Left renal cortex interstitium (tissue), 4 donors: ENCODE results near the gene HMGCS2. TPM values are rescaled to one million over a fixed set of nuclear protein-coding genes. Genes with fewer than 3 reads are reported as not detected.
A peak's percentile ranks its signal among the peaks of the same experiment; 100 is the strongest.
"Not testable (repeated sequence)": the region's sequence is repeated elsewhere in the genome, so short reads cannot be mapped to it uniquely, and the experiment has no call there.

Experiments used
- DNase-seq, 4 donors: peaks; one replicate each; pipeline ENCODE4 v3.0.0-alpha.2; 2013; ENCODE audit warnings: low read depth in 4 of 4, low spot score in 2 of 4, missing footprints in 1 of 4
- polyA plus RNA-seq, 4 donors: library from polyadenylated mRNA; unstranded; fragments of 120-200 nt; gene quantifications; one replicate each; pipeline ENCODE4 v1.2.1, GENCODE V29; 2013; ENCODE audit not compliant: insufficient read length in 4 of 4

HMGCS2 gene
- polyA plus RNA-seq, 4 donors, result 59.3 to 112 (median 94.0) TPM

DNA sequence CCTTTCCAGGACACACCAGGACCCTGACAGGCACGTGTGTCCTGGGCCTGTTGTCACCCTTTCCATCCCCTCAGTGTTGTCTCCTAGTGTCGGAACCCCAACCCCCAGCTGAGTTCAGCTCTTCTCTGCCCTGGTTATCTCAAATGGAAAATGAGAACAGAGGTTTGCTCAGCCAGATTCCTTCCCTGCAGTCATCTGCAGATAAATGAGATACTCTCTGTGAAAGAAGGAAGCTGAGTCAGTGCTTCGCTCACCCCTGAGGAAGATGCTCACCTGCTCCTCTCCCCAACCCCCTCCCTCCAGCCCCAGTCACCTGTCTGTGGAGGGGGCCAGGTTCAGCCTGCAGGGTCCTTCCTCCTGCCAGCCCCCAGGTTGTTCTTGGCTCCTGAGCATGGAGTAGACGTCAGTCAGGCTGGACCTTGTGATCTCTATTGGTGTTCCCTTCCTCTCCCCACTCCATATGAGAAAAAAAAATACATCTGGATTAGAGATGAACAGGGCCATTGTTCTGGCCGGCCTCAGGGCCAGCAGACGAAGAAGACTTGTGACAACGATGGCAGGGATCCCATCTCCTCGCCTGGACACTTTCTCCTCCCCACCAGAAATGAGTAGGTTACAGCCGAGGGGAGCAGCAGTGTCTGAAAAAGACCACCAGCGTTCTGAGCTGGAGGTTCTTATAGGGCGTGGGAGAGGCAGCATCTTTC lies 36.1 kb downstream of the HMGCS2 start:
- no peak for DNase-seq

- DNase-seq, result no peak
Measured at GRCh38 chr1:119731741-119732430, 36.8 kb downstream of the HMGCS2 start.

DNA sequence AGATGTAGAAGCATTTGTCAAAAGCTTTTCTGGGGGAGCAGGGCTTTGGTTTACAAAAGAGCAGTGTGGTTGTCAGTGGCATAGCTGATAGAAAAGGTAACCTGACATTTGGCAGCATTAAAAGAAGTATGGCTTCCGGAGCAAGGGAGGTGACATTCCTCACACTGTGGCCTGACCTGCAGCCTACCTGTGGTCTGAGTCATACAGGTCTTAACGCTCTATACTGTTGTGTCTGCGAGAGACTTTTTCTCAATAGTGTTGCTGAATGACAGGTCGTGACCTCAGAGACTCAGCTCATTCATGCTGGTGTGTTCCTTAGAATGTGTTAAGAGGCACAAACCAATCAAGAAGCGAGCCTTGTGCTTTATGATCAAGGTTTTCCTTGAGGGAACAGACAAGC lies 37.6 kb downstream of the HMGCS2 start:
- DNase-seq, result no peak

DNA sequence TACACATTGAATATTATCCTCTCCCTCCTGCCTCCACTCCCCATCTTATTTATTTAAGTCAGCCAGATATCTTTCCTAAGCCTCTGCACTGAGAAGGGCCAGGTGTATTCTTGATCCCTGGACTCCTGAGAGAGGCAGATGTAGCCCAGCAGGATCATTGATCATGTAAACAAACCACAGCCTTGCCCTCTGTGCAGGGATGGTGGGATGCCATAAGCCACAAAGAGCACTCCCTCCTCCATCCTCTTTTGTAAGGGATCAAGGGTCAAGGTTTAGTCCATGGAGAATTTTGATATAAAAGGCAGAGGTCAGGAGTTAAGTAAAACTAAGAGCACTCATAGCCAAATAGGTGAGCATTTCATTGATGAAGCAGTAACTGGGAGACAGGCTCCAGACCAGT lies 39.7 kb downstream of the HMGCS2 start:
- no peak for DNase-seq

- no peak for DNase-seq
Measured at GRCh38 chr1:119727991-119728390, 40.7 kb downstream of the HMGCS2 start.

DNA sequence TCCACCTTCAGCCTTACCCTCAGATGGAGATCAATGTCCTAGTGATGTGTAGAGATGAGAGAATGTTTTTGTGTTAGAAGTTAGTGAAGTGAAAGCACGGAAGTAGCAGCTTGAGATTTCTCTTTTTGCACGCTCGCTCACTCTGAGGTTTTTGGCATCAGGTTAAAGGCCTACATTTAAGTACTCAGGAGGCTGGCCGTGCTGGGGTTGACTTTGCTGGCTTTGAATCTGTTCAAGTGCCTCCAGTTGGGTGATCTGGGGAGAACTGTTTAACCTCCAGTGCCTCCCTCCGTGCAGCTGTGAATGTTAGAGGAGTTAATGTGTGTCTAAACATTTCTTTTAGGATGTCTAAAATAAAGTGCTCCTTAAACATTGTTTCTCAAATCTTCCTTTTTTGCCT lies 43.1 kb downstream of the HMGCS2 start:
- no peak for DNase-seq

DNA sequence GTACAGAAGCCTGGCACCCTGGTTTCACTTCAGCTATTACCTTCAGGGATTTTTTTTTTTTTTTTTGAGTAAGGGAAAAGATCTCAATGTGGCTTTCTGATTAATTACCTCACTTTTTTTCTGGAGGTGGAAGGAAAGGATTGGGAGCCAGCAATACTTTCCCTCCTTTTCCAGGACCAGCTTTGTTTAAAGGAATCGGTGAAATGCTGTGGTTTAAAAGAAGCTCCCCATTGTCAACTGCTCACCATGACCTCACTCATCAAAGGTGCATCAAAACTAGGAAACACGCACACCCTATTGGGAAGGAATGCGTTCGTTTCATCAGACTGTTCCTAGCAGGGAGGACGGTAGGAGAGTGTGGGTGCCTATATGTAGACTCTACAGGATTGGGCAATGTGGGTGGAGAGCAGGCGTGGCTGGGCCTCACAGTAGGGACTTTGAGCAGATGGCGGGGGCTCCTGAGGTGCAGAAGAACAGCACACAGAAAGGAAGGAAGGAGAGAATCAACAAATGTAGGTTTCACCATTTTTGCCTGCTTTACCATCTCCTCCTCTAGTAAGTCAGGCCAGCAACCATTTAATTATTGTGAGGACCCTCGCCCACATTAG lies 44.0 kb downstream of the HMGCS2 start:
- DNase-seq, result no peak

DNA sequence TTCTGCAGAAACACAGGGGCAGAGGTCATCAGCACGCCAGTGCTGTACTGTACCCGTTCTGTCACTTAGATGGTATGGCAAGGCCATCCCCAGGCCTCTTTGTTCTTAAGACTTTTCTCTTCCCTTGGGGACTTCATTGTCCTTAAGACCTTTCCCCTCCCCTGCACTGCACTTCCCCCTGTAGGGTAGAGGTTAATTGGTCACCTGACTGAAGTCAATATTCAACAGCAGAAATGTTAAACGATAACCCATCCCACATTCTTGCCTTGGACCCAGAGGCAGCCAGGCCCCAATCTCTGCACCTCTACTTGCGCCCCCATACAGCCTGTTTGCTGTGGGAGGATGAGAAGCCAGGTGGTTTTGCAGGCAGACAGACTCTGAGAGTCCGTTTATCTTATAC lies 46.8 kb downstream of the HMGCS2 start:
- no peak for DNase-seq

DNA sequence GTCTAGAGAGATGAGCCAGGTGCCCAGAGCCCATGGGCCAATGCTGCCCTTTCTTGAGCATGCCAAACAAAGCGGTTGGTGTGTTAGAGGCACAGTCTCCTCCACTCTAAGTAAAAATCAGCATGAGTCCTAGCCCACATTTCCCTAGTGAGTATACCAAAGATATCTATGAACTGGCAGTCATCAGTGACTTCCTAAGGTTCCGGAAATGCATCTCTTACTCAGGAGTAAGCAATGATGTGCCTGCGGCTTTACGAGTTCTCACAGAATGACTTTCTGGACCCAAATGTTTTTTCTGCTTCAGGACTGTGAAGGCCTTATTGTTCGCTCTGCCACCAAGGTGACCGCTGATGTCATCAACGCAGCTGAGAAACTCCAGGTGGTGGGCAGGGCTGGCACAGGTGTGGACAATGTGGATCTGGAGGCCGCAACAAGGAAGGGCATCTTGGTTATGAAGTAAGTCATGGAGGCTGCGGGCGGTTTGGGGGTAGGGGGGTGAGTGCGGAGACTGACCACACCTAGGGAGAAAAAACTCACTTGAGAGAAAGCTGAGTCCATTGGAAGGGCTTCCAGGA lies 47.8 kb downstream of the HMGCS2 start:
- no peak for DNase-seq

- no peak for DNase-seq
Measured at GRCh38 chr1:119718972-119719371, 49.7 kb downstream of the HMGCS2 start.

DNA sequence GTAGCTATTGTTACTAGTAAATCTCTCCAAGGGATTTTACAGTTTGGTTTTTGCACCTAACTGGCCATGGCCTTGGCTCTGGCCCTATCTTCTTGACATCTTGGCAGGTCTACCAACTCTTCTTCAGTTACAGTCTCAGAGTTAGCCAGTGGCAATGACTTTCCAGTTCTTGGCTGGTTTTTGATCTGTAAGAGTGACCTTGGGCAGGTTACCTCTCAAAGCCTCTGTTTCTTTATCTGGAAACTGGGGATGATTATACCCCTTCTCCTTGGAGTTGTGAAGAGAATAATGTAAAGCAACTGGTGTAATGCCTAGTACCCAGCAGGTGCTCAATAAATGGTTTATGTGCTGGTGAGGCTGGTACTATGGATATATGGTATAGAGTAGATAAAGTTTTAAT lies 50.3 kb downstream of the HMGCS2 start:
- no peak for DNase-seq

- DNase-seq, result peak; percentile 59 to 71 (median 64)
Measured at GRCh38 chr1:119715542-119715941, 53.2 kb downstream of the HMGCS2 start.

DNA sequence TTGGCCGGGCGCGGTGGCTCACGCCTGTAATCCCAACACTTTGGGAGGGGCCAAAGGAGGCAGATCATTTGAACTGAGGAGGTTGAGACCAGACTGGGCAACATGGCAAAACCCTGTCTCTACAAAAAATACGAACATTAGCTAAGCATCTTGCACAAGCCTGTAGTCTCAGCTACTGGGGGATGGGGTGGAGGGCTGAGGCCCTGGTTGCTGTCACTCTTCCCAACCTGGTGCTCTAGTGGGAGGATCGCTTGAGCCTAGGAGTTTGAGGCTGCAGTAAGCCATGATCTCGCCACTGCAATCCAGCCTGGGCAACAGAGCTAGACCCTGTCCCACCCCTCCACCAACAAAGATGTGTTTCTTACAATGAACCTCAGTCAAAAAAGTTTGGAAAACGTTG lies 54.1 kb downstream of the HMGCS2 start:
- DNase-seq, result no peak

- peak in 2 of 4 donors; percentile 29 to 36 for DNase-seq
Measured at GRCh38 chr1:119713749-119714456, 54.8 kb downstream of the HMGCS2 start.

DNA sequence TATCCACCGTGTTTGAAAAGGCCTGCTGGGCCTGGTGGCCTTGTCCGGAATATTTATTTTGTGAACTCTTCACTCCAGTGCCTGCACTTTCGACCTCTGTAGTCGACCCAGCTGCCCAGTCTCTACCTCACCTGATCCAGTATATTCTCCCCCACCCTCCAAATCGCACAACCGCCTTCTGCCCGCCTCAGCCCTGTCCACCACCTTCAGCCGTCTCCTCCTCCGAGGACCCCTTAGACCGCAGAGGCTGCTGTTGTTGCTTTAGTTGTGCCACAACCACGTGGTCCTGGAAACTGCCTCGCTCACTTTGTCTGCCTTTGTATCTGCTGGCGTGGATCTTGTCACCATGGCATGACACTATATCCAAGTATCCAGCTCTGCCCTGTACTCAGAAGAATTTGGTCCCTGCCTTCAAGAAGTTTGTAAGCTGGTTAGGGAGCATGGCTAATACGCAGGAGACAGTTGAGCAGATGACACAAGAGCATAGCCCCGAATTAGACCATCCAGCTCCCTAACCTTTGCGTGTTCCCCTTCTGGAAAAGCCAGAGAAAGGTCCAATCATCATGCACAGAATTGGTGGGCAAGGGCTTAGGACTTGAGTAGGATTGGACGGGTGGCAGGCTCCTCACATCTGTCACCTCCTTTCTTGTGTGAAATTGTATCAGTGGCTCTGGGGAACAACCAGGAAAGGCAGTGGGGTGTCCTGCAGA lies 55.5 kb downstream of the HMGCS2 start:
- peak in 2 of 4 donors; percentile 29 to 56 for DNase-seq

- peak; percentile 46 to 67 (median 63) for DNase-seq
Measured at GRCh38 chr1:119712342-119713038, 56.2 kb downstream of the HMGCS2 start.

DNA sequence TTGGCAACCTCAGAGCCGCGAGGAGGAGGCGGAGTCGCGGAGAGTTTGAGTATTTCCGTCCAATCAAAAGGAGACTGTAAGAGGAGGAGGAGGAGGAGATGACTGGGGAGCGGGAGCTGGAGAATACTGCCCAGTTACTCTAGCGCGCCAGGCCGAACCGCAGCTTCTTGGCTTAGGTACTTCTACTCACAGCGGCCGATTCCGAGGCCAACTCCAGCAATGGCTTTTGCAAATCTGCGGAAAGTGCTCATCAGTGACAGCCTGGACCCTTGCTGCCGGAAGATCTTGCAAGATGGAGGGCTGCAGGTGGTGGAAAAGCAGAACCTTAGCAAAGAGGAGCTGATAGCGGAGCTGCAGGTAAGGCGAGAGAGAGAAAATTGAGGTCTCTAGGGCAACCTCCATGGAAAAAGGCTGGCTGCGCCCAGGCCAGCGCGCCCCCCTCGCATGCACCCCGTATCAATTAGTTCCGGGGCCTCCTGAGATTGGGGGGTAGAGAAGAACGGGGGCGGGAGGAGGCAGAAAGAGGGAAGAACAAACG lies 56.8 kb downstream of the HMGCS2 start, which contains the start of gene PHGDH:
Gene PHGDH (plus strand): TSS at position 131 of the 538 bp plus-strand sequence. CDS start 89 bp downstream, at position 220.
- peak; percentile 51 to 81 (median 72) for DNase-seq

DNA sequence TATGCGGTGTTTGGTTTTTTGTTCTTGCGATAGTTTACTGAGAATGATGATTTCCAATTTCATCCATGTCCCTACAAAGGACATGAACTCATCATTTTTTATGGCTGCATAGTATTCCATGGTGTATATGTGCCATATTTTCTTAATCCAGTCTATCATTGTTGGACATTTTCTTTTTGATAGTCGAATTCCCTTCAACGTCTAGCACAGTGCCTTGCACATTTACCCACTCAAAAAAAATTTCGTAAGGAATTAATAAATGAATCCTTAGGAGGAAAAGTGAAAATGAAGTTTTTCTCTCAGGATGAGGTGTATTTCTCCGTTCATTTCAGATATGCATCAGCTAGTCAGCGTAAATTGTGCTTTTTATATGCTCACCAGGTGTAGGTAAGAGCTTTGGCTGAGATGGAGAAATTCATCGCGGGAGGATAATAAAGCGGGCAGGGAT lies 57.3 kb downstream of the HMGCS2 start:
- not testable (repeated sequence) for DNase-seq

GRCh38 chr1:119706599-119706998 lies 62.1 kb downstream of the HMGCS2 start:
- DNase-seq, result not testable (repeated sequence)
